ENCODE results near the gene GPALPP1. TPM values are rescaled to one million over a fixed set of nuclear protein-coding genes. Genes with fewer than 3 reads are reported as not detected.

Gene GPALPP1
- total and polyA plus RNA-seq, 2 donors (not counting 1 experiment from before 2014, with no cell fraction given): 19.7 to 41.8 TPM

DNA sequence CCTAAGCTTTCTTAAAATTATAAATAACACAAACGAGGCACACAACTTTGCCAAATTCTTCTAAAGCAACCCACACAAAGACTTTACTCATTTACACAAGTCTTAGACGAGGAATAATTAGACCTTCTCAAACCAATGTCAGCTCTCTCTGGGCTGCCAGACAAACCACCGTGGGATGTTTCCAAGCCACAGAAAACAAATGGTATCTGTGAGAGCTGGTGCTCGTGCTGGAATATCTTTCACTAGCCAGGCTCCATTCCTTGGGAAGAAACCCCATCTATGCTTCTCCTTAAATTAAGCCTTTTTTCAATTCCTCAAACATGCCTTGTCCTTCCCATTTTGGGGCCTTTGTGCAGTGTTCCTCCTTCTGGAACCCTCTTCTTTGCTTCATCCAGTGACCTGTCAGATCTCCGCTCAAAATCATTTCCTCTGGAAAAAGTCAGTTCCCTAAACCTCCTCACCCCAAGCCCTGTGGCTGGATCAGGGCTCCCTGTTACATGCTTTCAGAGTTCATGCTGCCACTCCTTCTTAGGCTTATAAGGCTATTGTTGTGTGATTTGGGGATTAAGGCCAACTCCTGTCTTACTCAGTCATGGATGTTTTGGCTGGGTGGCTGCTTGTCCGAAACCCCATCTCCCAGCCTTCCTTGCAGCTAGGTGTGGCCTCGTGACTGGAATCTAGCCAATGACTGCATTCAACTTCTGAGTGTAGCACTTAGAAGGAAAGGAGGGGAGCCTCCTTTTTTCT is 66.7 kb downstream of the GPALPP1 start:
- H3K4me3 Mint-ChIP-seq: no peak overlapping the region
- peaks cover 0 to 9% (median 1%) of the 10 kb centered on the region in 3 donors for H3K9me3 ChIP-seq (ENCODE audit: control extremely low read depth in 1 of 3, control insufficient read depth in 2 of 3, insufficient read depth in 1 of 3, low read length in 2 of 3)
- H3K79me2 ChIP-seq (ENCODE audit: control insufficient read depth, insufficient read depth, low read length): no peaks in the 10 kb centered on the region
- H3K4me1 ChIP-seq (ENCODE audit: control insufficient read depth in 2 of 2, insufficient read depth in 2 of 2, low read length in 2 of 2): peaks cover 0 to 6% of the 10 kb centered on the region in 2 donors
- H2AFZ ChIP-seq (ENCODE audit: insufficient read depth, low read depth, low read length, poor library complexity, severe bottlenecking): no peak overlapping the region
- H3K9ac ChIP-seq (ENCODE audit: low read length): no peak overlapping the region
- peaks cover 4% of the 10 kb centered on the region for H3K4me1 Mint-ChIP-seq
- H4K20me1 ChIP-seq (ENCODE audit: control insufficient read depth, insufficient read depth, low read length, poor library complexity, severe bottlenecking): no peaks in the 10 kb centered on the region
- no peaks in the 10 kb centered on the region for H3K36me3 ChIP-seq (replicated peaks in 1 of 2; ENCODE audit: control extremely low read depth in 1 of 2, control insufficient read depth in 1 of 2, extremely low read depth in 1 of 2, insufficient read depth in 2 of 2, low read length in 1 of 2)
- intact Hi-C loops (cut with micrococcal nuclease): no loop called here
- H3K9me3 Mint-ChIP-seq (ENCODE audit: insufficient read depth): no peaks in the 10 kb centered on the region
- peaks cover 20% of the 10 kb centered on the region for H3K27me3 Mint-ChIP-seq
- no peak for ATAC-seq (ENCODE audit: low read depth)
- TF ChIP-seq EZH2 (IDR thresholded peaks at IDR 0.05; ENCODE audit: borderline replicate concordance, insufficient read depth, low read depth, low read length, poor library complexity, severe bottlenecking): no peak
- TF ChIP-seq, protein P1, sequence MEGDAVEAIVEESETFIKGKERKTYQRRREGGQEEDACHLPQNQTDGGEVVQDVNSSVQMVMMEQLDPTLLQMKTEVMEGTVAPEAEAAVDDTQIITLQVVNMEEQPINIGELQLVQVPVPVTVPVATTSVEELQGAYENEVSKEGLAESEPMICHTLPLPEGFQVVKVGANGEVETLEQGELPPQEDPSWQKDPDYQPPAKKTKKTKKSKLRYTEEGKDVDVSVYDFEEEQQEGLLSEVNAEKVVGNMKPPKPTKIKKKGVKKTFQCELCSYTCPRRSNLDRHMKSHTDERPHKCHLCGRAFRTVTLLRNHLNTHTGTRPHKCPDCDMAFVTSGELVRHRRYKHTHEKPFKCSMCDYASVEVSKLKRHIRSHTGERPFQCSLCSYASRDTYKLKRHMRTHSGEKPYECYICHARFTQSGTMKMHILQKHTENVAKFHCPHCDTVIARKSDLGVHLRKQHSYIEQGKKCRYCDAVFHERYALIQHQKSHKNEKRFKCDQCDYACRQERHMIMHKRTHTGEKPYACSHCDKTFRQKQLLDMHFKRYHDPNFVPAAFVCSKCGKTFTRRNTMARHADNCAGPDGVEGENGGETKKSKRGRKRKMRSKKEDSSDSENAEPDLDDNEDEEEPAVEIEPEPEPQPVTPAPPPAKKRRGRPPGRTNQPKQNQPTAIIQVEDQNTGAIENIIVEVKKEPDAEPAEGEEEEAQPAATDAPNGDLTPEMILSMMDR (IDR thresholded peaks at IDR 0.05): no peak
- POLR2A ChIA-PET: no interaction called here
- no peak overlapping the region for H3K4me3 ChIP-seq (ENCODE audit: control extremely low read depth in 1 of 5, extremely low read depth in 1 of 5, insufficient read depth in 1 of 5, low read depth in 2 of 5, low read length in 4 of 5)
- CTCF ChIA-PET: interaction anchor here (2.4 kb wide), 1 partner anchor 9 kb away, joined by 9 read pairs; no protein-coding TSS in a partner anchor
- no peak overlapping the region for H3K4me2 ChIP-seq (replicated peaks; ENCODE audit: low read depth, low read length, poor library complexity, severe bottlenecking)
- no peak overlapping the region for H3K27ac ChIP-seq (ENCODE audit: low read length in 2 of 2)
- 72% methylated on average over 3 of the region's 7 CpGs for WGBS (ENCODE audit: insufficient coverage)
- H3K27me3 ChIP-seq (replicated peaks in 1 of 4; ENCODE audit: control extremely low read depth in 1 of 4, control insufficient read depth in 3 of 4, insufficient read depth in 4 of 4, low read length in 3 of 4): peaks cover 0 to 9% (median 2%) of the 10 kb centered on the region in 4 experiments
- H3K27ac Mint-ChIP-seq: no peak overlapping the region
- no peak for DNase-seq

DNA sequence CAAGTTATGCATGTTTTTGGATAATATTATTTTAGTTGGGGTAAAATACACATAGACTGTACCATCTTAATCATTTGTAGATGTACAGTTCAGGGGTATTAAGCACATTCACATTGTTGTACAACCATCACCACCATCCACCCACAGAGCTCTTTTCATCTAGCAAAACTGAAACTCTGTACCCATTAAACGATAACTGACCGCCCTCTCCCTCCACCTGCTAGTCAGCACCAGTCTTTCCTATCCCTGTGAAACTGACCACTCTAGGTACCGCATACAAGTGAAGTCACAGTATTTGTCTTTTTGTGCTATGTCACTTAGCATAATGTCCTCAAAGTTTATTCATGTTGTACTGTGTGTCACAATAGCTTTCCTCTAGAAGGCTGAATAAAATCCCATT is 70.7 kb downstream of the GPALPP1 start:
- Histone ChIP-seq H4K20me1 (ENCODE audit: control insufficient read depth, insufficient read depth, low read length, poor library complexity, severe bottlenecking) (no peaks in the 10 kb centered on the region), H2AFZ (ENCODE audit: insufficient read depth, low read depth, low read length, poor library complexity, severe bottlenecking) (no peak overlapping the region), H3K27ac (ENCODE audit: low read length in 2 of 2) (no peak overlapping the region), H3K27me3 (replicated peaks in 1 of 4; ENCODE audit: control extremely low read depth in 1 of 4, control insufficient read depth in 3 of 4, insufficient read depth in 4 of 4, low read length in 3 of 4) (peaks cover 0 to 15% (median 0%) of the 10 kb centered on the region in 4 experiments), H3K4me3 (ENCODE audit: control extremely low read depth in 1 of 5, extremely low read depth in 1 of 5, insufficient read depth in 1 of 5, low read depth in 2 of 5, low read length in 4 of 5) (no peak overlapping the region), H3K9ac (ENCODE audit: low read length) (no peak overlapping the region), H3K4me2 (replicated peaks; ENCODE audit: low read depth, low read length, poor library complexity, severe bottlenecking) (no peak overlapping the region), H3K79me2 (ENCODE audit: control insufficient read depth, insufficient read depth, low read length) (no peaks in the 10 kb centered on the region), H3K4me1 (ENCODE audit: control insufficient read depth in 2 of 2, insufficient read depth in 2 of 2, low read length in 2 of 2) (peaks cover 0 to 6% of the 10 kb centered on the region in 2 donors), H3K9me3 (ENCODE audit: control extremely low read depth in 1 of 3, control insufficient read depth in 2 of 3, insufficient read depth in 1 of 3, low read length in 2 of 3) (peaks cover 0 to 11% (median 1%) of the 10 kb centered on the region in 3 donors), H3K36me3 (replicated peaks in 1 of 2; ENCODE audit: control extremely low read depth in 1 of 2, control insufficient read depth in 1 of 2, extremely low read depth in 1 of 2, insufficient read depth in 2 of 2, low read length in 1 of 2) (no peaks in the 10 kb centered on the region)
- ChIA-PET POLR2A (no interaction called here), CTCF (no interaction called here)
- peaks cover 4% of the 10 kb centered on the region for H3K4me1 Mint-ChIP-seq
- peaks cover 10% of the 10 kb centered on the region for H3K27me3 Mint-ChIP-seq
- ATAC-seq (ENCODE audit: low read depth) (no peak), DNase-seq (no peak)
- no peak overlapping the region for H3K4me3 Mint-ChIP-seq
- TF ChIP-seq, protein P1 (IDR thresholded peaks at IDR 0.05): no peak
- no peak for TF ChIP-seq EZH2 (IDR thresholded peaks at IDR 0.05; ENCODE audit: borderline replicate concordance, insufficient read depth, low read depth, low read length, poor library complexity, severe bottlenecking)
- WGBS (ENCODE audit: insufficient coverage): 100% methylated on average over 2 of the region's 3 CpGs
- no peaks in the 10 kb centered on the region for H3K9me3 Mint-ChIP-seq (ENCODE audit: insufficient read depth)
- intact Hi-C loops (cut with micrococcal nuclease): no loop called here
- no peak overlapping the region for H3K27ac Mint-ChIP-seq

Measured in B cell (primary cell).